Stomach (tissue), 9 donors: Measurements from ENCODE around the gene BRAF. TPM values are rescaled to one million over a fixed set of nuclear protein-coding genes. Genes with fewer than 3 reads are reported as not detected.

Experiments
- DNase-seq, 2 donors: peaks; one replicate each; pipeline versions ENCODE4 v3.0.0 to v3.0.0-alpha.2; 2013 to 2019
- H3K27ac ChIP-seq, 5 donors: fragments of 200-600 bp in 4 of 5; sonication (generic) in 4 of 5; one replicate each; pipeline ENCODE4 v1.5.1; 2013 to 2019; ENCODE audit warnings: mild to moderate bottlenecking in 1 of 5, moderate library complexity in 1 of 5
- H3K27me3 ChIP-seq, 3 donors: fragments of 200-600 bp; sonication (generic); one replicate each; pipeline ENCODE4 v1.5.1; 2017 to 2019; ENCODE audit warnings: mixed run types in 1 of 3
- H3K36me3 ChIP-seq, 4 donors: fragments of 200-600 bp; sonication (generic); 1 replicate in 3 of 4; 2 replicates in 1 of 4; pipeline ENCODE4 v1.5.1; 2016 to 2019
- H3K4me1 ChIP-seq, 4 donors: fragments of 200-600 bp; sonication (generic); one replicate each; pipeline ENCODE4 v1.5.1; 2016 to 2019
- H3K4me3 ChIP-seq, 4 donors: fragments of 200-600 bp; sonication (generic) in 3 of 4; one replicate each; pipeline ENCODE4 v1.5.1; 2016 to 2019; ENCODE audit warnings: mild to moderate bottlenecking in 1 of 4
- H3K9me3 ChIP-seq, 4 donors: fragments of 200-600 bp; sonication (generic); one replicate each; pipeline ENCODE4 v1.5.1; 2016 to 2019
- EP300 ChIP-seq: sonication (generic); formaldehyde crosslinking; IDR thresholded peaks from one replicate; pipeline ENCODE4 v1.6.1; 2017; ENCODE audit warnings: antibody characterized with exemption
- POLR2A ChIP-seq, 4 donors: fragments of 450-650 bp; IDR thresholded peaks; one replicate each; pipeline ENCODE4 v1.6.1; 2016; ENCODE audit warnings: antibody characterized with exemption in 4 of 4, control low read depth in 2 of 4, mild to moderate bottlenecking in 1 of 4, moderate library complexity in 1 of 4
- POLR2AphosphoS5 ChIP-seq, 3 donors: sonication (generic); formaldehyde crosslinking; IDR thresholded peaks; one replicate each; pipeline ENCODE4 v1.6.1; 2016; ENCODE audit warnings: antibody characterized with exemption in 3 of 3
- WGBS, 5 donors: extraction: QIAGEN DNeasy Blood & Tissue Kit in 3 of 5; methylation state at CpG; one replicate each; pipeline versions ENCODE4 v1.1.5 to v1.1.7; 2013 to 2018; 5-methylcytosine and 5-hydroxymethylcytosine counted together
- intact Hi-C: fragments of 100-400 bp; cut with DNase I; formaldehyde crosslinking; loops from one replicate; pipeline ENCODE4 v1.15.1; 2023; ENCODE audit warnings: low total_unique reads
- polyA plus RNA-seq, 3 donors: library from polyadenylated mRNA; stranded (reverse); fragments of 200-250 nt; gene quantifications; one replicate each; pipeline ENCODE4 v1.2.3, GENCODE V29; 2013
- total RNA-seq, 5 donors: library from RNA; depleted of rRNA; stranded (reverse); fragments of >200 nt; gene quantifications; one replicate each; pipeline versions ENCODE4 v1.1.0 to v1.2.3, GENCODE V29; 2014 to 2016
- TF ChIP-seq, protein P1 (sequence below), 7 experiments: fragments of 450-650 bp in 4 of 7; fragments of 200-600 bp in 3 of 7; sonication (generic) in 3 of 7; IDR thresholded peaks; one replicate each; pipeline ENCODE4 v1.5.1; 2016 to 2019; ENCODE audit warnings: antibody characterized with exemption in 7 of 7, control low read depth in 2 of 7, mild to moderate bottlenecking in 1 of 7
- donor health status: healthy with polysubstance abuse.
- donor health status: Bipolar disorder and iron deficiency.
- donor health status: healthy.

BRAF gene
- total and polyA plus RNA-seq, 8 donors: 3.9 to 105 (median 33.3) TPM

DNA sequence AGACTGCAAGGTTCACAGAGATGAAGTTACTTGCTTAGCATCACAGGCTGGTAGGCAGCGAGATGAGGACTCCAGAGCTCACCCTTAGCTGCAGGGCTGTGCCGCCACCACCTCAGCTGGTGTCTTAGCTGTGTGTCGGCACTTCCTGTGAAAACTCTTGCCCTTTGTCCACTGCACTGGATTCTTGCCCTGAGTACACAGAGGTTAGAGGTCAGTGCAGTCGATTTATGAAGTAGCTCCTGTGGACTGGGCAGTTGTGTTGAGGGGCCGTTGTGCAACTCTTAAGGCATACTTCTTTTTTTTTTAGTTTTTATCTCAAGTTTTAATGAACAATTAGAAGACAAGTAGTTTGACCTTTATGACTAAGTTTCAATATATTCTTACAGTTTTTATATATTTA, 217.6 kb downstream of the BRAF start:
- no peak for DNase-seq
- TF ChIP-seq POLR2A (IDR thresholded peaks at IDR 0.05) (no peak), EP300 (no peak), POLR2AphosphoS5 (IDR thresholded peaks at IDR 0.05) (no peak)
- TF ChIP-seq, protein P1, sequence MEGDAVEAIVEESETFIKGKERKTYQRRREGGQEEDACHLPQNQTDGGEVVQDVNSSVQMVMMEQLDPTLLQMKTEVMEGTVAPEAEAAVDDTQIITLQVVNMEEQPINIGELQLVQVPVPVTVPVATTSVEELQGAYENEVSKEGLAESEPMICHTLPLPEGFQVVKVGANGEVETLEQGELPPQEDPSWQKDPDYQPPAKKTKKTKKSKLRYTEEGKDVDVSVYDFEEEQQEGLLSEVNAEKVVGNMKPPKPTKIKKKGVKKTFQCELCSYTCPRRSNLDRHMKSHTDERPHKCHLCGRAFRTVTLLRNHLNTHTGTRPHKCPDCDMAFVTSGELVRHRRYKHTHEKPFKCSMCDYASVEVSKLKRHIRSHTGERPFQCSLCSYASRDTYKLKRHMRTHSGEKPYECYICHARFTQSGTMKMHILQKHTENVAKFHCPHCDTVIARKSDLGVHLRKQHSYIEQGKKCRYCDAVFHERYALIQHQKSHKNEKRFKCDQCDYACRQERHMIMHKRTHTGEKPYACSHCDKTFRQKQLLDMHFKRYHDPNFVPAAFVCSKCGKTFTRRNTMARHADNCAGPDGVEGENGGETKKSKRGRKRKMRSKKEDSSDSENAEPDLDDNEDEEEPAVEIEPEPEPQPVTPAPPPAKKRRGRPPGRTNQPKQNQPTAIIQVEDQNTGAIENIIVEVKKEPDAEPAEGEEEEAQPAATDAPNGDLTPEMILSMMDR (IDR thresholded peaks at IDR 0.05): no peak
- WGBS, 5 donors: 87 to 94% (median 89%) methylated on average over 5 of the region's 5 CpGs

DNA sequence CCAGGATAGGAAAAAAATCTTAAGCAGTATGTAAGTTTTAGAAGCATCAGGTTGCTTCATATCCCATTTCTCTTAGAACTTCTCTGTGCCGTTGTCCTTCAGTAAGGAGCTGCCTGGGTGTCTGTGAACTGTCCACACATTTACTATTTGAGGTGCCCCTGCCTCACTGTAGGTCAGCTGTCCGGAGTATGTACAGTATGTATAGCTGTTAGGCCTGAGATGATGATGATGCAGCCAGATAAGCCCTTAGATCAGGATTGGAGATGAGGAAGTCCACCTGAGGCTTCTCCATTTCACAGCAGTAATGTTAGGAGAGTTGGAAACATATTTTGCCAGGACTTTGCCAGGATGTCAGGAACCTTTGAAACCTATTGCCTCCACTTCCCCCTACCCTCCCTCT, 220.5 kb downstream of the BRAF start:
- 86 to 97% (median 89%) methylated on average over 2 of the region's 2 CpGs for WGBS, 5 donors
- Histone ChIP-seq H3K27ac (no peak overlapping the region), H3K4me1 (peaks cover 0 to 4% (median 2%) of the 10 kb centered on the region in 4 donors), H3K4me3 (no peak overlapping the region), H3K9me3 (no peaks in the 10 kb centered on the region), H3K36me3 (peaks cover 4 to 49% (median 44%) of the 10 kb centered on the region in 4 donors), H3K27me3 (no peaks in the 10 kb centered on the region)
- intact Hi-C loops: no loop called here
- TF ChIP-seq POLR2A (IDR thresholded peaks at IDR 0.05) (no peak), POLR2AphosphoS5 (IDR thresholded peaks at IDR 0.05) (no peak), EP300 (no peak)
- TF ChIP-seq, protein P1 (IDR thresholded peaks at IDR 0.05): no peak
- DNase-seq: no peak

More for the DNA sequence above, 217.6 kb downstream of the BRAF start:
- no peaks in the 10 kb centered on the region for H3K27me3 ChIP-seq
- H3K9me3 ChIP-seq: no peaks in the 10 kb centered on the region
- intact Hi-C loops: no loop called here
- no peak overlapping the region for H3K4me3 ChIP-seq
- H3K27ac ChIP-seq: no peak overlapping the region
- H3K4me1 ChIP-seq: no peaks in the 10 kb centered on the region
- peaks cover 4 to 49% (median 44%) of the 10 kb centered on the region in 4 donors for H3K36me3 ChIP-seq

DNA sequence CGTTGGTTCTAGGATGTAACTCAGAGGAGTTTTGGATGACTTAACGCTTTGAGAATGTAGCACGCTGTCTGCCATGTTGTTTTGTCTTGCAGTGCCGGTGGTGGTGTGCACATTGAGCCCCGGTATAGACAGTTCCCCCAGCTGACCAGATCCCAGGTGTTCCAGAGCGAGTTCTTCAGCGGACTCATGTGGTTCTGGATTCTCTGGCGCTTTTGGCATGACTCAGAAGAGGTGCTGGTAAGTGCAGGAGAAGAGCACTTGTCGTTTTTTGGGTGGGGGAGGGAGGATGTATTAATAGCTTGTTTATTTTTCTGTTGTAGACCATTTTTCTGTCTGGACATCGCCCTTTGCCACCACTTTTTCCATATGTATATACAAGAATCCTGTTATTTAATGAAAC, 222.0 kb downstream of the BRAF start:
- intact Hi-C loops: no loop called here
- no peak for DNase-seq

DNA sequence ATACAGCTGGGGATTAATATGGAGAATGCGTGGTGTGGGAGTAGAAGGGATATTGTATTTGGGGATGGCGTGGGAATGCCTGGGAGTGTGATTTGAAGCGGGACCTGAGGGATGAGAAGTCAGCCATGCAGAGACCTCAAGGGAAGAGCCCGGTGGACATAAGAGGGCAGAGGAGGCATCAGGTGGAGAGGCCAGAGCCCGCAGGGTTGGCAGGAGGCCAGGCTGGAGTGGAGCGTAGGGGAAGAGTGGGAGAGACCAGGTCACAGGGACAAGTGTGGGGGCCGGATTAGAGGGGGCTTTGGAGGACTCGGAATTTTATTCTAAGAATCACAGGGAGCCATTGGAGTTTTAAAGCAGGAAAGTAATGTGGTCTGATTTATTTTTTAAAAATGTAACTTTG, 226.3 kb downstream of the BRAF start:
- DNase-seq: no peak
- intact Hi-C loops: no loop called here
- Histone ChIP-seq H3K27ac (no peak overlapping the region), H3K4me1 (peaks cover 17 to 30% (median 27%) of the 10 kb centered on the region in 4 donors), H3K9me3 (no peaks in the 10 kb centered on the region), H3K36me3 (peaks cover 0 to 16% (median 11%) of the 10 kb centered on the region in 4 donors), H3K27me3 (no peaks in the 10 kb centered on the region), H3K4me3 (peak overlapping the region in 1 of 4 donors; percentile 91)
- 77 to 86% (median 78%) methylated on average over 8 of the region's 8 CpGs for WGBS, 5 donors
- no peak for TF ChIP-seq EP300
- no peak for TF ChIP-seq POLR2A (IDR thresholded peaks at IDR 0.05)
- TF ChIP-seq POLR2AphosphoS5 (IDR thresholded peaks at IDR 0.05): no peak
- TF ChIP-seq, protein P1 (IDR thresholded peaks at IDR 0.05): no peak

More for the DNA sequence above, 222.0 kb downstream of the BRAF start:
- Histone ChIP-seq H3K4me1 (peaks cover 8 to 18% (median 13%) of the 10 kb centered on the region in 4 donors), H3K9me3 (no peaks in the 10 kb centered on the region), H3K27ac (no peak overlapping the region), H3K27me3 (no peaks in the 10 kb centered on the region), H3K4me3 (no peak overlapping the region), H3K36me3 (peaks cover 4 to 46% (median 44%) of the 10 kb centered on the region in 4 donors)
- 88 to 93% (median 91%) methylated on average over 10 of the region's 10 CpGs for WGBS, 5 donors
- TF ChIP-seq, protein P1 (IDR thresholded peaks at IDR 0.05): no peak
- TF ChIP-seq POLR2A (IDR thresholded peaks at IDR 0.05): no peak
- no peak for TF ChIP-seq POLR2AphosphoS5 (IDR thresholded peaks at IDR 0.05)
- no peak for TF ChIP-seq EP300
